ENCODE results near the gene ELL3.
"Not testable (repeated sequence)": the region's sequence is repeated elsewhere in the genome, so short reads cannot be mapped to it uniquely, and the experiment has no call there.

Gene ELL3, protein sequence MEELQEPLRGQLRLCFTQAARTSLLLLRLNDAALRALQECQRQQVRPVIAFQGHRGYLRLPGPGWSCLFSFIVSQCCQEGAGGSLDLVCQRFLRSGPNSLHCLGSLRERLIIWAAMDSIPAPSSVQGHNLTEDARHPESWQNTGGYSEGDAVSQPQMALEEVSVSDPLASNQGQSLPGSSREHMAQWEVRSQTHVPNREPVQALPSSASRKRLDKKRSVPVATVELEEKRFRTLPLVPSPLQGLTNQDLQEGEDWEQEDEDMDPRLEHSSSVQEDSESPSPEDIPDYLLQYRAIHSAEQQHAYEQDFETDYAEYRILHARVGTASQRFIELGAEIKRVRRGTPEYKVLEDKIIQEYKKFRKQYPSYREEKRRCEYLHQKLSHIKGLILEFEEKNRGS

DNA sequence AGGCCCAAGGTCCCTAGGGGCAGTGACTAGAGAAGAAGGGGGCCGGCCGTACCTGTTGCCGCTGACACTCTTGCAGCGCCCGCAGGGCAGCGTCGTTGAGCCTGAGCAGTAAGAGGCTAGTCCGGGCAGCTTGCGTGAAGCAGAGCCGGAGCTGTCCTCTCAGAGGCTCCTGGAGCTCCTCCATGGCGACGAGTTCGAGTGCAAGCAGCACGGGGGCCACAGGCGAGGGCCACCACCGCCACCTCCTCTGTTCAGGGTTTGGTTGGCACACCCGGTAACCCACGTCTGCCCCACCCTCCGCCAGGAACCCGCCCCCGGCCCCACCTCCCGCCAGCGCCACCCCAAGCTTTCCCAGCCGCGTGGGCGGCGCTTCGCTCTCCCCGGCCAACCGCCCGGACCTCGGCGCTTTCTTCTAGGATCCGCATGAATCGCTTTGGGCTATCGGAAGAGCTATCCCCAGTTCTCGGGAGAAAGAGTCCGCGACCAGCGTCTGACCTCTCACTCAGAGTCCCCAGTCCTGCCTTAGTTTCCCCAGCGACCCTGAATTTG lies at the start of gene ELL3:
Gene ELL3 (minus strand): TSS at position 249 of the 549 bp plus-strand sequence. CDS start 65 bp downstream, at position 184.
- peak; percentile 44 to 88 for DNase-seq

DNA sequence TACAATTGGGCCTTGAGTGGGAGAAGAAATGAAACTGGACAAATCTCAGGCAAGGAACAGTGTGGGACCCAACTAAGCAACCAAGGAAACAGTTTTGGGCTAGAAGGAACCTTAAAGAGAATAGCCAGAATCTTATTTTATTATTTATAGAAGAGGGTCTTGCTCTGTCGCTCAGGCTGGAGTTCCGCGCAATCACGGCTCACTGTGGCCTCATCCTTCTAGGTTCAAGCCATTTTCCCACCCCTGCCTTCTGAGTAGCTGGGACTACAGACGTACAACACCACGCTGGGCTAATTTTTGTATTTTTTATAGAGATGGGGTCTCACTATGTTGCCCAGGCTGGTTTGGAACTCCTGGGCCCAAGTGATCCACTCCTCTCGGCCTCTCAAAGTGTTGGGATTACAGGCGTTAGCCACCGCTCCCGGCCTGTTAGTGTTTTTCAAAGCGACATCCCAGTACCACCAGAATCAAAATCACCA lies 49.3 kb upstream of the ELL3 start:
- no peak for DNase-seq

DNA sequence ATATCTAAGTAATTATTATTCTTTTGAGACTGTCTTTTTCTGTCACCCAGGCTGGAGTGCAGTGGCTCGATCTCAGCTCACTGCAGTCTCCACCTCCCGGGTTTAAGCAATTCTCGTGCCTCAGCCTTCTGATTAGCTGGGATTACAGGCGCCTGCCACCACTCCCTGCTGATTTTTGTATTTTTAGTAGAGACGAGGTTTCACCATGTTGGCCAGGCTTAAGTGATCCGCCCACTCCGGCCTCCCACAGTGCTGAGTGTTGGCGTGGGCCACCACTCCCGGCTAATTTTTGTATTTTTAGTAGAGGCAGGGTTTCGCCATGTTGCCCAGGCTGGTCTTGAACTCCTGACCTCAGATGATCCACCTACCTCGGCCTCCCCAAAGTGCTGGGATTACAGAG lies 48.5 kb upstream of the ELL3 start:
- not testable (repeated sequence) for DNase-seq

DNA sequence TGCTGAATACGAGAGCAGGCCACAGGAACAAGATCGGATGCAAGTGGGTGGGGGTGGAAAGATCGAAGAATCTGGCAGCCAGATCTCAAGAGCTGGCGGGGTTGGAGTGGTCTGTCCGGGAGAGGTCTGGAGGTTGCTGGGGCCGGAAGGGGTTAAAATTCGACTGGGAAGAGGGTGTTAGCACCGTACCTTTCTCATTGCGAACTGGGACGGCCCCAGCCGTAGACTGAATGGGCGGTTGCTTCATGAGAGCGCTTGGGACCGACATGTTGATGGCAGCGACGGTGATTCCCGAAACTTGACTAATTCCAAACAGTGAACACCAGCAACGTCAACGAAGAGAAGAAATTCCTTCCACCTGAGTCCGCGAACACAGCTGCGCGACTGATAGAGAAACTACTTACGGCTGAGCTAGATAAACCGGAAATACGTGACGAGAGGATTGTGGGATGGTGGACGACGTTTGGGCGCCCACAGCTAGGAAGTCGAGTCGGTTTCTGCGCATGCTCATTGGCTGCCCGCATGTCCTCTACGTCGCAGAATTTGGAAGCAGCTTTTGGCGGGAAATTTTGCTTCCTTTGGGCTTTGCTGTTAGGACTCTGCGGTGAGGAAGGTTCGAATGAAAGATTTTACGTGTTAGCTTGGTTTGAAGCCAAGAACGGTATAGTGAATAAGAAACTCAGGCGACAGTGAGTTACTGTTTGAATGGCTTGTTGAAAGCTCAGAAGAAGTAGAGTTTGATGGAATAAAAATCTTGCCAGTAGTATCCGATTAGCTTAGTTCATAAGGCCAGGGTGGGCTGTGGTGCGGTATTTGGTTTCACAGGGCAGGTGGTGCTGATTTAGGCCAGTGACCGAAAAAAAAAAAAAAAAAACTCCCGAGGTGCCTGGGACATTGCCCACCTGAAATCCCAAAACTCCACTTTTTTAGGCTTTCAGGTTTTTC lies 47.8 kb upstream of the ELL3 start, which contains the start of gene MFAP1:
Gene MFAP1 (minus strand): TSS at position 389 of the 945 bp plus-strand sequence. CDS start 121 bp downstream, at position 268.
- peak; percentile 32 to 77 for DNase-seq

DNA sequence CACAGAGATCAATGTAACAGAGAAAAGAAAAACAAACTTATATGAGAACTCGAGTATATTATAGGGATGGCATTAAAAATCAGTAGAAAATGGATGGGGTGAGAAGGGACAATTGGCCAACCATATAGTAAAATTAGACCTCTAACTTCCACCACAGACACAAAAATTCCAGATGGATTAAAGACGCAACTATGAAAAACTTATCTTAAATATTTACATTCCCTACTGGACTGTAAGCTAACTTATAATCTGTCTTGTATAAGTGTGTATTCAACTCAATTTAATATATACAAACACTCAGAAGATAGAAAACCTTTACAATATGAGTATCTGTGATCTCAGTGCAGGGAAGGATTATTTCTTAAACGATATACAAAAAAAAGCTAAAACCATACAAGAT lies 44.7 kb upstream of the ELL3 start:
- no peak for DNase-seq

DNA sequence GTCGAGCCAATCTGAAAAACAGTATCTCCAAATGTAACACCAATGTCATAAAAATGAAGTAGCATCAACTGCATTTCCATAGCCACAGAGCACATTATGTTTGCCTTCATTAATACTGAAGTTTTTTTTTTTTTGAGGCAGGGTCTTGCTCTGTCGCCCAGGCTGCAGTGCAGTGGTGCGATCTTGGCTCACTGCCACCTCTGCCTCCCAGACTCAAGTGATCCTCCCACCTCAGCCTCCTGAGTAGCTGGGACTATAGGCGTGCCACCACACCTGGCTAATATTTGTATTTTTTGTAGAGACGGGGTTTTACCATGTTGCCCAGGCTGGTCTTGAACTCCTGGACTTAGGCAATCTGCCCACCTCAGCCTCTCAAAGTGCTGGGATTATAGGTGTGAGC lies 38.3 kb upstream of the ELL3 start:
- DNase-seq, result not testable (repeated sequence)

DNA sequence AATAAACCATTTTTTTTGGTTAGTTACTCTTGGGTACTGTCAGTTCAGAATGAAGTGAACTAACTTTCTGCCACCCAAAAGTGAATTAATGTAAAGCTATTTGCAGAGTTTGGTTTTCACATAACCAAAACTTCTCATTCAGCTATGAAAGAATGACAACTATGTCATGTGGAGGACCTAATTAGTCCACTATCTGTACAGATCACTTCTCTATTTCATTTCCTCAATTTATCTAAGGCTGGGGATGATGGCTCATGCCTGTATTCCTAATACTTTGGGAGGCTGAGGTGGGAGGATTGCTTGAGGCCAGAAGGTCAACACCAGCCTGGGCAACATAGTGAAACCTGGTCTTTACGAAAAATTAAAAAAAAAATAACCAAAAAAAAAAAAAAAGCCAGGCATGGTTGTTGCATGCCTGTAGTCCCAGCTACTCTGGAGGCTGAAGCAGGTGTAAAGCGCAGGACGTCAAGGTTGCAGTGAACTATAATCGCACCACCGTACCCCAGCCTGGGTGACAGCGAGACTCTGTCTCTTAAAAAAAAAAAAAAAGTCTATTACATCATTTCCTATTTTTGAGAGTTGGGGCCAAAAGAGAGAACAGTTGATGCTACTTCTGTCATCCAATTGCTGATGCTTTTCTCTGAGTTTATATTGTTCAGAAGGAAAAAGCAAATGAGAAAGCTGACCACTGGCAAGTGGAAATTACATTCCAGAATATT lies 32.4 kb upstream of the ELL3 start:
- no peak for DNase-seq

DNA sequence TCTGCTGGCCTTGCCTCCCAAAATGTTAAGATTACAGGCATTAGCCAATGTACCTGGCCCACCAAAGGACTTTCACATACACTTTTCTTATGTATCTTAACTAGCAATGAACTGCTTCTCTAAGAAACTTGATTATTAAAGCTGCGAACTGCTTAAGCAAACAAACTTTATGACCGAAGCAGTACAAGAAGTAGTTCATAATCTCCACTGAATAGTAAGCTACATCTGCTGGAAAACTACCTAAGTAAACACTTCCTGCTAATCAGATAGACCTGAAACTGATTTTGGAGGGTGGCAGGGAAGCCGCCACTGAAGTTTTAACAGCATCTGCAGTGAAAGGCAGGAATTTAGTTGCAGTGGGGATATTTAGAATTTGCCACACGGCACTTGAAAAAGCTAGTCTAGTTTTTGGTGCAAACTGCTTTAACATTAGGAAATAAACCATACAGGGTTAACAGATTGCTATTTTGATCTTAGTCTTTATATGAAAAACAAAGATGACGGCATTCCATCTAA lies 31.7 kb upstream of the ELL3 start:
- DNase-seq, result no peak

DNA sequence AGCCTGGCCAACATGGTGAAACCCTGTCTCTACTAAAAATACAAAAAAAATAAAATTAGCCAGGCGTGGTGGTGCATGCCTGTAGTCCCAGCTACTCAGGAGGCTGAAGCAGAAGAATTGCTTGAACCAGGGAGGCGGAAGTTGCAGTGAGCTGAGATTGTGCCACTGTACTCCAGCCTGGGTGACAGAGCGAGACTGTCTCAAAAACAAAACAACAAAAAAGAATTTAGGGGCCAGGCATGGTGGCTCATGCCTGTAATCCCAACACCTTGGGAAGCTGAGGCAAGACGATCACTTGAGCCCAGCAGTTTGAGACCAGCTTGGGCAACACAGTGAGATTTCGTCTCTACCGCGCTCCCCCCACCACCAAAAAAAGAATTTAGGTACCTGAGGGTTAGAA lies 25.9 kb upstream of the ELL3 start:
- DNase-seq, result not testable (repeated sequence)

DNA sequence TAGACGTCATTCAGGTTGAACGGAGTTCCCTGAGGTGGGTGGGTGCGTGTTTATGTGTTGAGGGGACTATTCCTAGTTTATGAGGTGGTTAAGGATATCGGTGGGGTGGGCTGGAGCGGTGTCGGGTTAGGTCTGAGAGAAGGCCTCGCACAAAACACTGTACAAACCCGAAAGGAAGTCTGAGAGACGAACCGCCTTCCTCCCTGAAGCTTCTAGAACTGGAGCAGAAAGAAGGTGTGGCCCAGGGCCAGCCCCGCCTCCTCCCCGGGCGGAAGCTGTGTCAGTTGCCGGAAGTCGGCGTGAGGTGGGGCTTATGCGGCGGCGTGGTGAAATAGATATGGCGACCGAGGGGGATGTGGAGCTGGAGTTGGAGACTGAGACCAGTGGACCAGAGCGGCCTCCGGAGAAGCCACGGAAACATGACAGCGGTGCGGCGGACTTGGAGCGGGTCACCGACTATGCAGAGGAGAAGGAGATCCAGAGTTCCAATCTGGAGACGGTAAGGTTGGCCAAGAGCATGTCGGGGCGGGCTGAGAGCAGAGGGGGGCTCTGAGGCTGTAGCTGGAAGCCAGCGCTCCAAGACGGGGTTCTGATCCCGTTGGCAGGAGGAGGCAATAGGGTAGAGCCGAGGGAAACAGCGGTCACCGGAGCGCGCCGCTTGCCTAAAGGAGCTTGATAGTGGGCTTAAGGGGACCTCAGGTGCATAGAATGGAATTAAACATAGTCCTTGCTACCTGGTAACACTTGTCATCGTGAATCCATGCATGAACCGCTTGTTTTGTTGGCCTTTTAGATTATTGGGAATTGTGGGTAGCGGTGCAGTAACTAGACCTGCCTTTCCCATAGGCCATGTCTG lies 23.7 kb upstream of the ELL3 start, which contains the start of gene HYPK:
Gene HYPK (plus strand): TSS at position 314 of the 856 bp plus-strand sequence. CDS start 24 bp downstream, at position 338.
- DNase-seq, result peak; percentile 9 to 62

DNA sequence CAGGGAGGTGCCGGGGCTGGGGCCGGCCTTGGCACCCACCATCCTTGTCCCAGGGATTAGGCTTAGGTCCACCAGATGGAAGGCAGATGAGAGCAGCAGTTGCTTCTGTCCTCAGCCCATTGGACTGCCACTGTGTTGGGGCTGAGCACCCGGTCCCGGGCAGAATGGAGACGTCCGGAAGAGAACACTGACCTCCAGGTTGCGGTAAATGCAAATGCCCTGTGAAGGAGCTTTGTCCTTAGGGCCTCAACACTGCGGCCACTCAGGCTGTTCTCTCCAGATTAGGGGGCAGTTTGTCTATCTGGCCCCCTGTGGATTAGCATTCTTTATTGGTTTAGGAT lies 23.1 kb upstream of the ELL3 start, which contains the start of gene SERINC4:
Gene SERINC4 (minus strand): TSS at position 276 of the 341 bp plus-strand sequence. CDS start 234 bp downstream, at position 42.
- no peak for DNase-seq

DNA sequence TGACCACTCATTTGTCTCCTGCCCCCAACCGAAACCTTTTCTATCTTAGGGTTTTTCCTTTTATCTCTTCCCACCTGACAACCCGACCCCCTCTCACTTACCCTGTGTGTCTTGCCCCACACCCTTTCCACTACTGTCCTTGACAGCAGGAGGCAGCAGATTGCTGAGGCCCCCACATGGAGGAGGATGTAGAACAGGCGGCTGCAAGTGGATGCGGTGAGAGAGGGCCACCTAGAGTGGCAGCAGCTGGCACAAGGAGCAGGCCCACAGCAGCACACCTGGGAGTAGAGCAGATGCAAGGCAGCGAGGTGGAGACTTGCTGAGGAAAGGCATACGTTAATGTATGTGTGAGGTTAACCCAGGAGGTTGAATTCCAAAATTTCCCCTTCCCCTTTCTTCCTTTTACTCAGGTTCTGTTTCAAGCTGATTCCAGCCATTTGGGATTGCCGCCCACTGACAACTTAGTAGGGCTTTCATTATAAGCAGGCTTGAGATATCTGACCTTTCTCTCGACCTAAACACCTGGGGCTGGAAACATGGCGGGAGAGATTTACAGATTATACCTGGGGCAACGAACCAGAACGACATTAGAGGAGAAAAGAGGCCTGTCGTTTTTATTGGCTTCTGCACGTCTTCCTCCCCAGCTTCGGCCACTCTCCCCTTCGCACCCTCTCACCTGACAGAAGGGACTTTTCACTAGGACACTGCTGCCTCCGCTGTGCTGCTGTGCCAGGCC lies 22.6 kb upstream of the ELL3 start:
- DNase-seq, result peak; percentile 30 to 35

DNA sequence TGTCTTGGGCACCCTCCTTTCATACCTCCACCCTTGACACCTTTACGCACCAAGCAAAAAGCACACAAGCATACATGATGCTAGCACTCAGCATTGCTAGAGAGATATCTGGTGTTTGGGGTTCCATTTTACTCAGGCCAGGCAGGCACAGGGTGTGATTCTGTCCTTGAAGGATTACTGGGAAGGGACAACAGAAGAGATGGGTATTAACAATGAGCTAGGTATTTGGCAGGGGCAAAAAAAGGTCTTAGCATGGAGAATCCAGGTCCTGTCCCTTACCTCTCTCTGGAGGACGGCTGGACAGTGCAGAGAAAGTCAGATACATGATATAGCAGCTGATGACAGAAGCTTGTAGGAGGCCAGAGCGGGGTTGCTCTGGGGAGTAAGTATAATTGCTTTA lies 19.8 kb upstream of the ELL3 start:
- no peak for DNase-seq

DNA sequence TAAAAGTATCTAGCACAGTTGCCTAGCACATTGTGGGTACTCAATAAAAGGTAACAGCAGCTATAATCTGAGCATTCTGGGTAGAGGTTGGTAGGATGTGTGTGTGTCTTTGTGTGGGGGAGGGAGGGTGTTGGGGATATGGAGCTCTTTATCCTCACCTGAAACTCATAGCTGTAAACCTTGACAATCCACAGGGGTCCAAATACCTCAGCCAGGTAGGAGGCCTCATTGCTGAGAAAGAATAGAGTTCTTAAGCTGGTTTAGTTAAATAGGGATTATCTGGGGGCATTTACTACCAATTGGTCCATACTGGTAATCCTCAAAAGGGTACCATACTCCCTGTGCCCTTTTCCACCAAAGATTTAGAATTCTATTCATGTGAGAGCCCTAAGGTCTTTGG lies 19.2 kb upstream of the ELL3 start:
- no peak for DNase-seq

DNA sequence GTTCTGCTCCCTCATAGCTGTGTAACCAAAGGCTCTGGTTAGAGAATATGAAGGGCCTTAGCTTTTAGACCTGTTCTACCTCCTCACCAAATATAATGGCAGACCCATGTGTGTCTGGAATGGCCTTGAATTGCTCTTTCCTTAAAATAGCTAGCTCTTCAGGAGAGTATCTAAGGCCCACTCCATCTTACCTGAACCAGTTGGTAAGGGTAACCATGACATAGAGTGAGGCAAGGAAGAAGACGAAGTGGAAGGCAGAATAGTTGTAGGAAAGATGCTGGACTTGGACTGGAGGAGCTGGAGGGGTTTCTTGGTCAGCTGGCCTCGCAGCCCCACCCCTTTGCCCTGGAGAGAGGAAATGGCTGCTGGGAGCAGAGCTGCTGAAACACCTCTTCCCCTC lies 18.4 kb upstream of the ELL3 start:
- no peak for DNase-seq

DNA sequence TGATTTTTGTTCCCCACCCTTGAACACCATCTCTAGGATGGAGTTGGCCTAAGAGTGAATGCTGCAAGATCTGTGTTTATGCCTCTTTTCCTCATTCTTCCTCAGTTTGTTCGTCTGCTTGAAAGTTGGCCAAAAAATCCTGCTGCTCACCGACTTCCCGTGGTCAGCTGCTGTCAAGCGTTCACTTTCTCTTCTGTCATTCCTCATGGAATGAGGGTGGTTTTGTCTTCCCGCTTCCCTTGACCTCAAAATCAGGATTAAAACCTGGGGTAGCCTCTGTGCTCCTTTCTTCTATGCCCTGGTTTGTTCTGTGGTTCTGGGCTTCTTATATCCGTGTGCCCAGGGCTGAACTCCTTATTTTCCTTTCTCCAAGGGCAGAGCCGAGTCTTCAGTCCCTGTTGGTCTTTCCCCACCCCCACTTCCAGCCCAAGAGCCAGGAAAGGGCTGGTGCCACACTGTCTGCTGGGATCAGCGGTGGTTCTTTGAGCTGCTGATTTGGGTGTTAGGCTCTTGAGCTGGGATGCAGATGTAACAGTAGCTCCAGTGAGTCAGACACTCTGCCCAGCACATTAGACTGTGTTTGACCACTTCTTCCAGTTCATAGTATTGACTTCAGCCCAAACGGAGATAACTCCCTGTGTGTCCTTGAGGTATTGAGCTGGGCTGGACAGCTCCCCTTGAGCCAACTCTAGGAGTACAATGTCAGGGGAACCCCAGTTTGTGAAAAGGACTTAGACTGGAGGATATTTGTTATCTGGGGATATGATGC lies 17.7 kb upstream of the ELL3 start:
- DNase-seq, result no peak

DNA sequence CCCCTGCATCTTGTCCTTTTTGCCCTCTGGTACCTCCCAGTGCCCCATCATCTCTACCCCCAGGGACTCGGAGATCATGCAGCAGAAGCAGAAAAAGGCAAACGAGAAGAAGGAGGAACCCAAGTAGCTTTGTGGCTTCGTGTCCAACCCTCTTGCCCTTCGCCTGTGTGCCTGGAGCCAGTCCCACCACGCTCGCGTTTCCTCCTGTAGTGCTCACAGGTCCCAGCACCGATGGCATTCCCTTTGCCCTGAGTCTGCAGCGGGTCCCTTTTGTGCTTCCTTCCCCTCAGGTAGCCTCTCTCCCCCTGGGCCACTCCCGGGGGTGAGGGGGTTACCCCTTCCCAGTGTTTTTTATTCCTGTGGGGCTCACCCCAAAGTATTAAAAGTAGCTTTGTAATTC lies 16.9 kb upstream of the ELL3 start:
- no peak for DNase-seq

DNA sequence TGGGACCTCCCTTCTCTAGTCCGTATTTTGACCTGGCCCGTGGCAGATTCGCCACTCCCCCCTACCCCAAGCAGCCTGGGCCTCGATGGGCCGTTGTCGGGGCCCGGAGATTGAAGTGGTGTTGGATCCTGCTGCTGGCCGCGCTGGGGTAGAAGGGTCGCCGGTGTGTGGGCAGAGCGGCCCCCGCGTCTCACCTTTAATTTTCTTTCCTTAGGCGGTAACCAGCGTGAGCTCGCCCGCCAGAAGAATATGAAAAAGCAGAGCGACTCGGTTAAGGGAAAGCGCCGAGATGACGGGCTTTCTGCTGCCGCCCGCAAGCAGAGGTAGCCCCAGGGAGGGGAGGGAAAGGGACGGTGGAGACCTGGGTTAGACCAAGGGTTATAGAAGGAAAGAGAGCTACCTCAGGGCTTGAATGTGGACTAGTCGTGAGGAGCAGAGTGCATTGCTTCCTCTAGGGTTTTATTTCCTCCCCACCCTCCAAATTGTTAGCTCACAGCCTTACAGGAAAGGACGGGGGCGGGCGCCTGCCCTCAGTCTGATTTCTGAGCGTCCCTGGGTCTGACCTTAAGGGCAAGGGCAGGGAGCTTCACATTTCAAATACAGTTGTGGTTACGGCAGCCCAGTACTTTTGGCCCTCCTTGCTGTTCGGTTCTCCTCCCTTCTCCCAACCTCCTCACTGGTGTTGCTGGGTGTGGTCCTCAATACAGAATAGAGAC lies 16.2 kb upstream of the ELL3 start:
- no peak for DNase-seq
